ENCODE data around the gene WARS2. TPM values are rescaled to one million over a fixed set of nuclear protein-coding genes. Genes with fewer than 3 reads are reported as not detected.

Gene WARS2
- polyA plus RNA-seq, 2 of the 4 experiments (the other 2 are of a cell fraction), result 5.9 to 7.9 TPM

- TF ChIP-seq ATOH8 (CRISPR knock-in tag; IDR thresholded peaks at IDR 0.05; ENCODE audit: low read depth), result no peak
- no peak for TF ChIP-seq ESRRA (IDR thresholded peaks at IDR 0.05; ENCODE audit: borderline replicate concordance, low read length)
- TF ChIP-seq CBX8 (IDR thresholded peaks at IDR 0.05), result no peak
- TF ChIP-seq POLR2AphosphoS2 (conservative IDR thresholded peaks at IDR 0.05; ENCODE audit: low read length), result no peak
These were observed 20.4 kb upstream of the WARS2 start (continued) for GRCh38 chr1:119160866-119161265.

GRCh38 chr1:119160409-119160808 is 20.0 kb upstream of the WARS2 start:
- H3K4me1 ChIP-seq, result no peaks in the 10 kb centered on the region
- ATAC-seq, result no peak
- TF ChIP-seq KDM5A (IDR thresholded peaks at IDR 0.05) (no peak), NFE2L2 (conservative IDR thresholded peaks at IDR 0.05; ENCODE audit: low read length) (no peak), MYC (IDR thresholded peaks at IDR 0.05; ENCODE audit: borderline replicate concordance, low read length) (no peak), ZNF302 (CRISPR knock-in tag; IDR thresholded peaks at IDR 0.05) (no peak), RAD21 (conservative IDR thresholded peaks at IDR 0.05 in 1 of 2, IDR thresholded peaks at IDR 0.05 in 1 of 2) (no peak), JUN (IDR thresholded peaks at IDR 0.05) (no peak), CHD2 (IDR thresholded peaks at IDR 0.05; ENCODE audit: low read length, partially characterized antibody) (no peak), HOXB5 (CRISPR knock-in tag; IDR thresholded peaks at IDR 0.05) (no peak), HDAC2 (IDR thresholded peaks at IDR 0.05) (no peak), EHF (CRISPR knock-in tag; IDR thresholded peaks at IDR 0.05) (no peak)
- TF ChIP-seq, protein P1, sequence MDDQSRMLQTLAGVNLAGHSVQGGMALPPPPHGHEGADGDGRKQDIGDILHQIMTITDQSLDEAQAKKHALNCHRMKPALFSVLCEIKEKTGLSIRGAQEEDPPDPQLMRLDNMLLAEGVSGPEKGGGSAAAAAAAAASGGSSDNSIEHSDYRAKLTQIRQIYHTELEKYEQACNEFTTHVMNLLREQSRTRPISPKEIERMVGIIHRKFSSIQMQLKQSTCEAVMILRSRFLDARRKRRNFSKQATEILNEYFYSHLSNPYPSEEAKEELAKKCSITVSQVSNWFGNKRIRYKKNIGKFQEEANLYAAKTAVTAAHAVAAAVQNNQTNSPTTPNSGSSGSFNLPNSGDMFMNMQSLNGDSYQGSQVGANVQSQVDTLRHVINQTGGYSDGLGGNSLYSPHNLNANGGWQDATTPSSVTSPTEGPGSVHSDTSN (IDR thresholded peaks at IDR 0.05), result no peak
- TF ChIP-seq, protein P2, sequence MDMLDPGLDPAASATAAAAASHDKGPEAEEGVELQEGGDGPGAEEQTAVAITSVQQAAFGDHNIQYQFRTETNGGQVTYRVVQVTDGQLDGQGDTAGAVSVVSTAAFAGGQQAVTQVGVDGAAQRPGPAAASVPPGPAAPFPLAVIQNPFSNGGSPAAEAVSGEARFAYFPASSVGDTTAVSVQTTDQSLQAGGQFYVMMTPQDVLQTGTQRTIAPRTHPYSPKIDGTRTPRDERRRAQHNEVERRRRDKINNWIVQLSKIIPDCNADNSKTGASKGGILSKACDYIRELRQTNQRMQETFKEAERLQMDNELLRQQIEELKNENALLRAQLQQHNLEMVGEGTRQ (IDR thresholded peaks at IDR 0.05), result no peak
- FAIRE-seq, result no peak
- no peak overlapping the region for H3K27ac ChIP-seq
- ChIA-PET POLR2A (no interaction called here), CTCF (interaction anchor here (1.7 kb wide), 1 partner anchor 10 kb away, joined by 4 read pairs; no protein-coding TSS in a partner anchor)
- H3K9me3 ChIP-seq, result no peaks in the 10 kb centered on the region
- no peak overlapping the region for H3K4me2 ChIP-seq
- WGBS (ENCODE audit: missing lambda C conversion rate), result 98% methylated on average over 2 of the region's 2 CpGs
- no peak for DNase-seq (ENCODE audit: low read depth in 1 of 2, low spot score in 1 of 2)
- H3K4me3 ChIP-seq, result no peak overlapping the region

DNA sequence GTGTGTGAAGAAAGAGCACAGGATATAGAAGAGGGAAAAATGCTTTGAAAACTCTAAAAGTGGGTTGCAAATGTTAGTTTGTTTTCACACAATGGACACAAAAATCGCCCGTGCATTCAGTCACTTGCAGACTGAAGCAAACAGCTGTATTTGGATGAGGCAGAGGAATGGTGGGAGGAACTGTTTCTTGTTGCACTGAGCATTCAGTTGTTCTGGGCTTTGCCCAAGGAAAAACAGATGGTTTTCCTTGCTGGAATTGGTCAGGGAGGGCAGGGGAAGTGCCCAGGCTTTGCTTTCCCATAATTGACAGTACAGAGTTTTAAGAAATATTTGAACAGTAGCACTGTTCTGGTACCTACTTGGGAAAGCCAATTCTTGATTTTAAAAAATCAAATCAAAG is 19.5 kb upstream of the WARS2 start:
- H3K9me3 ChIP-seq, result no peaks in the 10 kb centered on the region
- H3K4me1 ChIP-seq, result no peaks in the 10 kb centered on the region
- H3K27ac ChIP-seq, result no peak overlapping the region
- ChIA-PET CTCF (interaction anchor here (1.7 kb wide), 1 partner anchor 9 kb away, joined by 4 read pairs; no protein-coding TSS in a partner anchor), POLR2A (no interaction called here)
- no peak for DNase-seq (ENCODE audit: low read depth in 1 of 2, low spot score in 1 of 2)
- no peak for ATAC-seq
- H3K4me3 ChIP-seq, result no peak overlapping the region
- TF ChIP-seq JUN (IDR thresholded peaks at IDR 0.05), result no peak
- no peak for TF ChIP-seq ATOH8 (CRISPR knock-in tag; IDR thresholded peaks at IDR 0.05; ENCODE audit: low read depth)
- no peak for TF ChIP-seq HOXA7 (CRISPR knock-in tag; IDR thresholded peaks at IDR 0.05)
- no peak for TF ChIP-seq FOSL2 (IDR thresholded peaks at IDR 0.05)
- no peak for TF ChIP-seq FOSL2 (CRISPR knock-in tag; IDR thresholded peaks at IDR 0.05)
- no peak for TF ChIP-seq FOXS1 (CRISPR knock-in tag; IDR thresholded peaks at IDR 0.05)
- TF ChIP-seq NPAS2 (CRISPR knock-in tag; IDR thresholded peaks at IDR 0.05; ENCODE audit: borderline replicate concordance), result no peak
- TF ChIP-seq HEYL (CRISPR knock-in tag; IDR thresholded peaks at IDR 0.05), result no peak
- no peak for TF ChIP-seq CBX2 (IDR thresholded peaks at IDR 0.05; ENCODE audit: borderline replicate concordance, low read depth)
- no peak for TF ChIP-seq PHF8 (IDR thresholded peaks at IDR 0.05; ENCODE audit: borderline replicate concordance, low read depth)
- TF ChIP-seq POLR2A (IDR thresholded peaks at IDR 0.05; ENCODE audit: low read length), result no peak
- no peak for TF ChIP-seq SREBF2 (IDR thresholded peaks at IDR 0.05)
- TF ChIP-seq BCL3 (IDR thresholded peaks at IDR 0.05), result no peak
- no peak for TF ChIP-seq JUNB (IDR thresholded peaks at IDR 0.05)
- no peak for TF ChIP-seq POLR2AphosphoS2 (conservative IDR thresholded peaks at IDR 0.05; ENCODE audit: low read length)
- no peak for TF ChIP-seq TP53 (CRISPR knock-in tag; IDR thresholded peaks at IDR 0.05)
- no peak for TF ChIP-seq ESRRA (IDR thresholded peaks at IDR 0.05; ENCODE audit: borderline replicate concordance, low read length)
- no peak for TF ChIP-seq HES2 (IDR thresholded peaks at IDR 0.05)
- FAIRE-seq, result no peak
- H3K4me2 ChIP-seq, result no peak overlapping the region
- 97% methylated on average over 2 of the region's 2 CpGs for WGBS (ENCODE audit: missing lambda C conversion rate)
